HG02884 (cell line): ENCODE measurements around the gene TACC2.

ENCODE experiments used
- ATAC-seq: cut with Tn5 transposase; IDR thresholded peaks from one replicate; pipeline ENCODE4 v1.9.1; 2021; ENCODE audit warnings: mild to moderate bottlenecking, moderate library complexity; ENCODE audit not compliant: unreplicated experiment

The TACC2 gene

DNA sequence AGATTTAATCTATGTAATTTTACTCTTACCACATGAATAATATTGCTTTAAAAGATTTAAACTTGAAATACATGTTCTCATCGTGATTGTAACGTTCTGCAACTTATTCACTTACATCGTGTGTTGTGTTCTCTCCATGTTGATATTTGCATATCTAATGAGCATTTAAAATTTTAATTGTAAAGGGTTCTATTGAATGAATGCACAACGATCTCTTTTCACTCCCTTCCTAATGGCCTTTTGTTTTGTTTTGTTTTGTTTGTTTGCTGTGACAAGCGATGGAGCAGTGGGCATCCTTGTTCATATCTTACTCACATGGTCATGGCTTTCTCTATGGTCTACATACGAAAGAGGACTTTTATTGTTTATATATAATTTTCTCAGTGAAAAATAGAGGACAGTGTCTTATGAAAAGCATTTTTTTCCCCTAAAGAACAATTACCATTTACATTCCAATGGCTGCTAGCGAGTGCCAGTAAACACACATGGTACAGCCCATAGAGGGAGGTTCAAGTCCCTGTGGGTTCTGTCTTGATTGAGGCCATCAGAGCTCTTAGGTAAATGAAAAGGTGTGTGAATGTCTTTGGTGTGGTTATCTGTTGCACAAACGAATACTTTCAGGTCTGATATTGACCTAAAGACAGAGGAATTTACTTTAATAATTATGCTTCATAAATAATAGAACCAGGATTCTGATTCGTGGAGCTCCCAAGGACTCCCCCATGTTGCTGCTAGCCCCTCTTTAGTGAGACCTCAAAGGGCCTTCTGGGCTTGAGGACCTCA lies 314.5 kb downstream of the TACC2 start:
- no peak for ATAC-seq
